BLaER1 treated with 17β-estradiol and CSF1 and Interleukin-3, amounts not matched to agents 10 nM and 100 nM (cell line): ENCODE results near the gene PABPC1L.

ENCODE experiments used
- H3K27ac ChIP-seq, 11 experiments: shearing (Covaris generic); formaldehyde crosslinking; 2 replicates each; pipeline ENCODE4 v1.8.1; 2022
- H3K27me3 ChIP-seq, 11 experiments: shearing (Covaris generic); formaldehyde crosslinking; 2 replicates each; pipeline ENCODE4 v1.8.1; 2022
- H3K36me3 ChIP-seq, 11 experiments: shearing (Covaris generic); formaldehyde crosslinking; 2 replicates each; pipeline ENCODE4 v1.8.1; 2022
- H3K4me1 ChIP-seq, 10 experiments: shearing (Covaris generic); formaldehyde crosslinking; 2 replicates each; pipeline ENCODE4 v1.8.1; 2022
- H3K4me2 ChIP-seq, 11 experiments: shearing (Covaris generic); formaldehyde crosslinking; 2 replicates each; pipeline ENCODE4 v1.8.1; 2022
- H3K4me3 ChIP-seq, 10 experiments: shearing (Covaris generic); formaldehyde crosslinking; 2 replicates each; pipeline ENCODE4 v1.8.1; 2022
- H3K9ac ChIP-seq, 11 experiments: shearing (Covaris generic); formaldehyde crosslinking; 2 replicates each; pipeline ENCODE4 v1.8.1; 2022
- H3K9me3 ChIP-seq, 11 experiments: shearing (Covaris generic); formaldehyde crosslinking; replicated peaks in 1 of 11; 2 replicates each; pipeline ENCODE4 v1.8.1; 2022
- H4K20me1 ChIP-seq, 11 experiments: shearing (Covaris generic); formaldehyde crosslinking; 2 replicates each; pipeline ENCODE4 v1.8.1; 2022
- Cebpa-rat ChIP-seq, 11 experiments: shearing (Covaris generic); IDR thresholded peaks; 2 replicates each; pipeline ENCODE4 v1.8.1; 2022

PABPC1L gene

GRCh38 chr20:44891826-44892225 lies 18.0 kb upstream of the PABPC1L start:
- H3K9me3 ChIP-seq, result no peaks in the 10 kb centered on the region
- peak overlapping the region in 5 of 11 experiments; percentile 39 to 93 (median 61); a peak in 8 of 22 replicates for H3K4me2 ChIP-seq
- no peaks in the 10 kb centered on the region for H3K27me3 ChIP-seq
- H3K4me3 ChIP-seq, result no peak overlapping the region
- peak overlapping the region in 1 of 11 experiments; percentile 42; a peak in 1 of 22 replicates for H3K27ac ChIP-seq
- H4K20me1 ChIP-seq, result peaks cover 54 to 100% (median 100%) of the 10 kb centered on the region in 11 experiments
- peaks cover 48 to 98% (median 84%) of the 10 kb centered on the region in 10 experiments for H3K4me1 ChIP-seq
- H3K36me3 ChIP-seq, result peaks cover 26 to 87% (median 66%) of the 10 kb centered on the region in 11 experiments; a peak in 20 of 22 replicates
- H3K9ac ChIP-seq, result 0 out of 22 replicates have a peak overlapping the region, but pooled peaks of 1 of the 11 experiments have one; percentile 19
- no peak for TF ChIP-seq Cebpa-rat (IDR thresholded peaks at IDR 0.05)

GRCh38 chr20:44894959-44895358 lies 14.9 kb upstream of the PABPC1L start:
- TF ChIP-seq Cebpa-rat (IDR thresholded peaks at IDR 0.05), result no peak
- peaks cover 26 to 100% (median 99%) of the 10 kb centered on the region in 11 experiments for H4K20me1 ChIP-seq
- peaks cover 53 to 100% (median 87%) of the 10 kb centered on the region in 10 experiments for H3K4me1 ChIP-seq
- peak overlapping the region in 9 of 11 experiments; percentile 60 to 89 (median 81); a peak in 18 of 22 replicates for H3K27ac ChIP-seq
- H3K9ac ChIP-seq, result peak overlapping the region in 4 of 11 experiments; percentile 60 to 74 (median 69); a peak in 5 of 22 replicates
- H3K36me3 ChIP-seq, result peaks cover 26 to 81% (median 60%) of the 10 kb centered on the region in 11 experiments; a peak in 21 of 22 replicates
- H3K27me3 ChIP-seq, result no peaks in the 10 kb centered on the region
- H3K4me3 ChIP-seq, result peak overlapping the region in 2 of 10 experiments; percentile 18 to 35; a peak in 3 of 20 replicates
- peak overlapping the region in 10 of 11 experiments; percentile 68 to 97 (median 88); a peak in 18 of 22 replicates for H3K4me2 ChIP-seq
- peaks cover 0 to 5% (median 0%) of the 10 kb centered on the region in 11 experiments; a peak in 1 of 22 replicates for H3K9me3 ChIP-seq

GRCh38 chr20:44896583-44896982 lies 13.3 kb upstream of the PABPC1L start:
- Histone ChIP-seq H3K9me3 (peaks cover 0 to 5% (median 0%) of the 10 kb centered on the region in 11 experiments; a peak in 1 of 22 replicates), H3K36me3 (peaks cover 34 to 81% (median 62%) of the 10 kb centered on the region in 11 experiments; a peak in 21 of 22 replicates), H3K27me3 (no peaks in the 10 kb centered on the region), H4K20me1 (peaks cover 27 to 100% (median 99%) of the 10 kb centered on the region in 11 experiments), H3K4me1 (peaks cover 58 to 100% (median 86%) of the 10 kb centered on the region in 10 experiments), H3K4me3 (peak overlapping the region in 8 of 10 experiments; percentile 31 to 48 (median 44); a peak in 14 of 20 replicates), H3K4me2 (peak overlapping the region; percentile 61 to 97 (median 86)), H3K27ac (peak overlapping the region; percentile 55 to 89 (median 80)), H3K9ac (peak overlapping the region in 10 of 11 experiments; percentile 28 to 74 (median 62); a peak in 16 of 22 replicates)
- TF ChIP-seq Cebpa-rat (IDR thresholded peaks at IDR 0.05), result peak in 10 of 11 experiments; percentile 24 to 97 (median 74); a peak in 15 of 22 replicates

- peak overlapping the region; percentile 61 to 97 (median 86) for H3K4me2 ChIP-seq
- peak overlapping the region; percentile 55 to 89 (median 80) for H3K27ac ChIP-seq
- peak overlapping the region in 7 of 10 experiments; percentile 24 to 48 (median 44); a peak in 8 of 20 replicates for H3K4me3 ChIP-seq
- peaks cover 26 to 100% (median 99%) of the 10 kb centered on the region in 11 experiments for H4K20me1 ChIP-seq
- peak overlapping the region in 9 of 11 experiments; percentile 20 to 74 (median 67); a peak in 15 of 22 replicates for H3K9ac ChIP-seq
- H3K27me3 ChIP-seq, result no peaks in the 10 kb centered on the region
- no peak for TF ChIP-seq Cebpa-rat (IDR thresholded peaks at IDR 0.05)
- peaks cover 0 to 5% (median 0%) of the 10 kb centered on the region in 11 experiments; a peak in 1 of 22 replicates for H3K9me3 ChIP-seq
- H3K36me3 ChIP-seq, result peaks cover 34 to 81% (median 65%) of the 10 kb centered on the region in 11 experiments
- H3K4me1 ChIP-seq, result peaks cover 58 to 98% (median 82%) of the 10 kb centered on the region in 10 experiments
Observed at GRCh38 chr20:44897133-44897532, 12.7 kb upstream of the PABPC1L start.

GRCh38 chr20:44900231-44900854 lies 9.5 kb upstream of the PABPC1L start:
- Histone ChIP-seq H4K20me1 (peaks cover 48 to 100% (median 96%) of the 10 kb centered on the region in 11 experiments), H3K9ac (peak overlapping the region in 1 of 11 experiments; percentile 25; a peak in 1 of 22 replicates), H3K9me3 (peaks cover 0 to 5% (median 0%) of the 10 kb centered on the region in 11 experiments; a peak in 1 of 22 replicates), H3K4me2 (peak overlapping the region in 8 of 11 experiments; percentile 14 to 97 (median 86); a peak in 13 of 22 replicates), H3K36me3 (peaks cover 55 to 85% (median 77%) of the 10 kb centered on the region in 11 experiments), H3K27me3 (no peaks in the 10 kb centered on the region), H3K4me3 (no peak overlapping the region), H3K27ac (peak overlapping the region in 9 of 11 experiments; percentile 1 to 42 (median 16); a peak in 10 of 22 replicates), H3K4me1 (peaks cover 49 to 66% (median 56%) of the 10 kb centered on the region in 10 experiments)
- TF ChIP-seq Cebpa-rat (IDR thresholded peaks at IDR 0.05), result no peak

GRCh38 chr20:44901974-44902373 lies 7.9 kb upstream of the PABPC1L start:
- TF ChIP-seq Cebpa-rat (IDR thresholded peaks at IDR 0.05), result no peak
- Histone ChIP-seq H3K36me3 (peaks cover 72 to 98% (median 88%) of the 10 kb centered on the region in 11 experiments), H4K20me1 (peaks cover 52 to 100% (median 95%) of the 10 kb centered on the region in 11 experiments)

GRCh38 chr20:44904377-44904776 lies 5.5 kb upstream of the PABPC1L start:
- no peak overlapping the region for H3K27ac ChIP-seq
- peaks cover 16 to 35% (median 23%) of the 10 kb centered on the region in 10 experiments for H3K4me1 ChIP-seq
- no peaks in the 10 kb centered on the region for H3K9me3 ChIP-seq
- no peak for TF ChIP-seq Cebpa-rat (IDR thresholded peaks at IDR 0.05)
- peaks cover 90 to 97% (median 95%) of the 10 kb centered on the region in 11 experiments for H3K36me3 ChIP-seq
- peaks cover 59 to 100% (median 98%) of the 10 kb centered on the region in 11 experiments for H4K20me1 ChIP-seq
- H3K27me3 ChIP-seq, result no peaks in the 10 kb centered on the region
- no peak overlapping the region for H3K4me2 ChIP-seq
- H3K9ac ChIP-seq, result no peak overlapping the region
- no peak overlapping the region for H3K4me3 ChIP-seq

More at GRCh38 chr20:44901974-44902373, 7.9 kb upstream of the PABPC1L start:
- H3K4me2 ChIP-seq, result no peak overlapping the region
- H3K9me3 ChIP-seq, result peaks cover 0 to 5% (median 0%) of the 10 kb centered on the region in 11 experiments; a peak in 1 of 22 replicates
- peaks cover 33 to 50% (median 40%) of the 10 kb centered on the region in 10 experiments for H3K4me1 ChIP-seq
- H3K27me3 ChIP-seq, result no peaks in the 10 kb centered on the region
- H3K9ac ChIP-seq, result no peak overlapping the region
- H3K4me3 ChIP-seq, result no peak overlapping the region
- H3K27ac ChIP-seq, result no peak overlapping the region

- Histone ChIP-seq H3K36me3 (peaks cover 58 to 73% (median 67%) of the 10 kb centered on the region in 11 experiments), H3K4me1 (peaks cover 22 to 33% (median 27%) of the 10 kb centered on the region in 10 experiments), H3K4me2 (peak overlapping the region; percentile 86 to 94 (median 89)), H4K20me1 (peaks cover 13 to 63% (median 52%) of the 10 kb centered on the region in 11 experiments; a peak in 19 of 22 replicates), H3K27me3 (no peaks in the 10 kb centered on the region), H3K4me3 (peak overlapping the region; percentile 60 to 80 (median 70)), H3K27ac (peak overlapping the region in 10 of 11 experiments; percentile 32 to 79 (median 70); a peak in 16 of 22 replicates), H3K9ac (peak overlapping the region; percentile 71 to 84 (median 79); a peak in 21 of 22 replicates), H3K9me3 (no peaks in the 10 kb centered on the region)
- TF ChIP-seq Cebpa-rat (IDR thresholded peaks at IDR 0.05), result no peak
Observed at GRCh38 chr20:44908987-44909871, 631 bp upstream of the PABPC1L start.
